ENCODE measurements around the gene SEMA5A.

Gene SEMA5A

DNA sequence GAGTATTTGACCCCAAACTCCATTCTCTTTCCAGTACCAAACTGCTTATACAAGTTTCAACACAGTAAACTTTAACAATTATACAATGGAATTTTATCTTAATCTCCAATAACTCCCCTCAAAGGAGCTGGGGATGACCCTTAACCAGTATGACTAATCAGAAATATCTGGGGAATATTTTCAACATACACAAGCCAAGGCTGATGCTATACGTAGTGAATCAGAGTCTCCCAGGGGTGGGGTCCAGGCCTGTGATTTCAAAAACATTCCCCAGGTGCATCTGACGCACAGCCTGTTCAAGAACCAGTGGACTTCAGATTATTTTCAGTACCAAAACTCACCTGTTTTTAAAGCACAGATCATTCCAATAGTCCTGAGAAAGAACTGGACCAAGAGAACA, 11.8 kb upstream of the SEMA5A start:
- no peak overlapping the region for H3K4me3 Mint-ChIP-seq
- no peaks in the 10 kb centered on the region for H3K9me3 Mint-ChIP-seq
- H3K4me1 Mint-ChIP-seq (ENCODE audit: low read depth): no peaks in the 10 kb centered on the region
- no peaks in the 10 kb centered on the region for H3K36me3 Mint-ChIP-seq (ENCODE audit: low read depth)
- intact Hi-C loops (cut with micrococcal nuclease): no loop called here
- H3K27ac Mint-ChIP-seq: no peak overlapping the region
- H3K27me3 Mint-ChIP-seq: no peaks in the 10 kb centered on the region

DNA sequence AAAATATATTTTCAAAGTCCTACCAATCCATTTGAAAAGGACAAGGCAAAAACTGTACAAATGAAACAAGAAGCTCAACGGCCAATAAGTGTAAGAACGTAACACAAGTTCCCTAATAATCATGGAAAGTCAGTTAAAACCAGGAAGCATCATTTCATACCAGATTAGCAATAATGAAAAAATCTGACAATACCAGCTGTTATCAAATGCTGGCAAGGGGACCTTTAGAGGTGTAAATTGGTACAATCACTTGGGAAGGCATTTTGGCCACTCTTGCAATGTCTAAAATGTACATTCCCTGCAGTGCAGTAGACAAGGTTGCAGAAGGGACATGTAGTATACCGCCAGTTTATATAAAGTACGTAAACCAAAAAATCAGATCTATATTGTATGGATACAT, 10.1 kb upstream of the SEMA5A start:
- H3K9me3 Mint-ChIP-seq: no peaks in the 10 kb centered on the region
- H3K27ac Mint-ChIP-seq: no peak overlapping the region
- H3K4me3 Mint-ChIP-seq: no peak overlapping the region
- no peaks in the 10 kb centered on the region for H3K36me3 Mint-ChIP-seq (ENCODE audit: low read depth)
- H3K4me1 Mint-ChIP-seq (ENCODE audit: low read depth): no peaks in the 10 kb centered on the region
- no peaks in the 10 kb centered on the region for H3K27me3 Mint-ChIP-seq
- intact Hi-C loops (cut with micrococcal nuclease): no loop called here

DNA sequence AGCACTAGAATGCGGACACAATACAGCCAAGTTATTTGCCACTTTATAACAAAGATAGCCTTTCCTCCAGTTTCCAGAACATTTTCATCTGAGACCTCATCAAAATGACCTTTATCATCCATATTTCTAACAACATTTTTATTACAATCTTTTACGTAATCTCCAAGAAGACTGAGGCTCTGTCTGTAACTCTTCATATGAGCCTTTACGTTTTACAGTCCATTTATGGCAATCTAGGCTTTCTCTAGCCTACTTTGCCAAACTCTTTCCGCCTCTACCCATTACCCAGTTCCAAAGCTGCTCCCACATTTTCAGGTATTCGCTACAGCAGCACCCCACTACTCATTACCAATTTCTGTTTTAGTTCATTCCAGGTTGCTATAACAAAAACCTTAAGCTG, 8.2 kb upstream of the SEMA5A start:
- H3K27me3 Mint-ChIP-seq: peaks cover 1% of the 10 kb centered on the region
- H3K9me3 Mint-ChIP-seq: no peaks in the 10 kb centered on the region
- H3K27ac Mint-ChIP-seq: no peak overlapping the region
- intact Hi-C loops (cut with micrococcal nuclease): no loop called here
- no peaks in the 10 kb centered on the region for H3K4me1 Mint-ChIP-seq (ENCODE audit: low read depth)
- no peak overlapping the region for H3K4me3 Mint-ChIP-seq
- H3K36me3 Mint-ChIP-seq (ENCODE audit: low read depth): no peaks in the 10 kb centered on the region

DNA sequence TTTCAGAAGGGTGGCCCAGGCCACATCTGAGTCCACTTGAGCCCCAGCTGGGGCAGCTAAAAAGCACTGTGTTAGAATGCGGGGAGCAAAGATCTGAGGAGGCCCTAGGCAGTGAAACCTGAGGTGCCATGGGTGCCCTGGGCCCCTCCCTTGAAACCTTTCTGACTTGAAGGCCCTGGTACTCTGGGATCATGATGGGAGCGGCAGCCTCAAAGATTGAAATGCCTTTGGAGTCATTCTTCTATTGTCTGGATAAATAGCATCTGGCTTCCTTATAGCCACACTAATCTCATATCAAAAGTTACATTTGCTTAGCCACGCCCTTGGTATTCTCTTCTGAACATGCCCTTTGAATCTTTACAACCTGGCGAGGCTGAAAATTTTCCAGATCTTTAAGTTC, 7.7 kb upstream of the SEMA5A start:
- no peak overlapping the region for H3K27ac Mint-ChIP-seq
- intact Hi-C loops (cut with micrococcal nuclease): no loop called here

DNA sequence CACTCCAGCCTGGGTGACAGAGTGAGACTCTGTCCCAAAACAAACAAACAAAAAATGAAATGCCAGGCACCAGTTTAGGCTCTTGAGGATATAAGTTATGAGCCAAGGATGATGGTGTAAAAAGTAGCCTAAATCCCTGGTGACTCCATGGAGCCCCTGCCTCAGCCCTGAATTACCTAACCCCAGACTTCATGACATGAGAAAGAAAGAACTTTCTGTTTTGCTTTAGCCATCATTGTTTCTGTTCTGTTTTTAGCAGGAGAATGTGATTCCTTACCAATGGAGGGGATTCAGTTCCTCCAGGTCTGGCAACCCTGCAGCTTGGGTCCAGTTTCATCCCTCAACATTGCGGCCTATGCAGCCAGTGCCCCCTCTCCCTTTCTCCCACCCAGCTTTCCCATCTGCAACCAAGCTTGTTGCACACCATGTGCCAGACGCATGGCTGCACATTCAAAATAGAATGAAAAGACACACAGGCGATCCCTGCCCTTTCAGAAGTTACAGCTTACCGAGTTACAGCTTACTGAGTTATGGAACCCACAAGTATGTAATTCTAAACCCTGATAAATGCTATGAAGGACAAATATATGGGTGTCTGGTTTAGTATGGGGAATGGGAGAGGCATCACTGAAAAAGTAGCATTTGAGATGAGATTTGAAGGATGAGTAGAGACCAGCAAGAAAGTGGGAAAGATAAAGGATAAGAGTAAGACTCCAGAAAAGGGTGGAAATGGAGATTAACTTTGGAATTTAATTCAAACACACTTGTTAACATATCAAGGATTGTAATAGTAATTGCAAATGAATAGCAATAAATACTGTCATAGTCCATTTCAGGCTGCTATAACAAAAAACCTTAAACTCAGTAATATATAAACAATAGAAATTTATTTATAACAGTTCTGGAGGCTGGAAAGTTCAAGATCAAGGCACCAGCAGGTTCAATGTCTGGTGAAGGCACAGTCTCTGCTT, 6.0 kb upstream of the SEMA5A start:
- H3K4me1 Mint-ChIP-seq (ENCODE audit: low read depth): no peaks in the 10 kb centered on the region
- no peaks in the 10 kb centered on the region for H3K9me3 Mint-ChIP-seq
- no peak overlapping the region for H3K4me3 Mint-ChIP-seq
- no peaks in the 10 kb centered on the region for H3K36me3 Mint-ChIP-seq (ENCODE audit: low read depth)
- no peak overlapping the region for H3K27ac Mint-ChIP-seq
- intact Hi-C loops (cut with micrococcal nuclease): no loop called here
- H3K27me3 Mint-ChIP-seq: peaks cover 11% of the 10 kb centered on the region

More for the DNA sequence above, 7.7 kb upstream of the SEMA5A start:
- H3K9me3 Mint-ChIP-seq: no peaks in the 10 kb centered on the region
- H3K4me1 Mint-ChIP-seq (ENCODE audit: low read depth): no peaks in the 10 kb centered on the region
- no peaks in the 10 kb centered on the region for H3K36me3 Mint-ChIP-seq (ENCODE audit: low read depth)
- H3K27me3 Mint-ChIP-seq: peaks cover 1% of the 10 kb centered on the region
- no peak overlapping the region for H3K4me3 Mint-ChIP-seq

DNA sequence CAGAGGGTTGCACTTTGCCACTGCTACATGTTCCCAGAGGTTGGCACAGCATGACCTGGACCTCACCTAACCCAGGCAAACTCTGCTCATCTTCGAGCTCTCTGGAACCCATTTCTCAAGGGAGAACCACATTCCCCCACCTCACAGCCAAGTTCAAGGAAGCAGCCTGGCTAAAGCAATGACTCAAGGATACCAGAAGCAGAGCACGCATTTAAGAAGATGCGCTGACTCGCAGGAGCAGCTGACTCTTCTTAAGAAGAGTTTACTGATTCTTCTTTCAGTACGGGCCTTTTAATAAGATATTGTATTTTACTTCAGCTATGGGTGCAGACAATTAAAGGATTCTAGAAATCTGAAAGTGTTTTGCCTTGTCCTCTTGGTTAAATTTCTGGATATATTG, 4.1 kb upstream of the SEMA5A start:
- Mint-ChIP-seq H3K4me3 (no peak overlapping the region), H3K27ac (no peak overlapping the region)
- intact Hi-C loops (cut with micrococcal nuclease): no loop called here

DNA sequence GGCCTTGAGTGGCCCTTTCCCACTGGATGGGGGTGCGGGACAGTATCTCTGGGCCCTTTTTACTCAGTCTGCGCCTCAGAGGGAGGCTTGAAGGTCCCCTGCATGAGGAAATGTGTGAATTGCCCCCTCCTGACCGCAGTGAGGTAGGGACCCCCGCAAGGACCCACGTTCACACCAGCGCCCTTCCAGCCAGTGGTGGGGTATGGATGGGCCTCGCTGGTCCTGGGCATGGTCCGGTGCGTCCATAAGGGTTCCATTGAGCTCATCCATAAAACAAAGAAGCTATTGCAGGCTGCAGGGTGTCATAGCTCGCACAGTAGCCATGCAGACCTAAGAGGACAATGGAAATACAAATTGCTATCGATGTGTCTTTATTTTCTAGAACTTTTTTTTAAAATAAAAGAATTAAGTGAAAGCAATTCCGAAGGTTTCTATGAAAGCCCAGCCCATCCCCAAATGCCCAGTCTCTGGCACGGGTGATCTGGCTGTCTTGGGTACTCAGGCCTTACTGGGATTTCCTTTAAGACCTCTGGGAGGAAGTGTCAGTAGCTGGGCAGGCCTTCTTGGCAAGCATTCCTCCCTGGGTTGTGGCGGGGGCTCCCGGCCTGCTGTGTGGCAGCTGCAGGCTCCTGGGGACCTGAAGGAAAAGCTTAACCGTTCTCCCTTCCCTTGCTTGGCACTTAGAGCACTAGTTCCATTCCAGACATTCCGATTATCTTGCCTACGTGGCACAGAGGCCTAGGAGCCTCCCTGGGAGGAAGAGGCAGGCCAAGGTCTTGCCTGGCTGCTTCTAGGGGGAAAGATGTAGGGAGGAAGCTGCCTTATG, 1.5 kb upstream of the SEMA5A start:
- Mint-ChIP-seq H3K9me3 (no peaks in the 10 kb centered on the region), H3K4me1 (ENCODE audit: low read depth) (peaks cover 4% of the 10 kb centered on the region), H3K27me3 (peaks cover 49% of the 10 kb centered on the region), H3K4me3 (no peak overlapping the region), H3K27ac (no peak overlapping the region), H3K36me3 (ENCODE audit: low read depth) (no peaks in the 10 kb centered on the region)
- intact Hi-C loops (cut with micrococcal nuclease): no loop called here

More for the DNA sequence above, 4.1 kb upstream of the SEMA5A start:
- peaks cover 4% of the 10 kb centered on the region for H3K4me1 Mint-ChIP-seq (ENCODE audit: low read depth)
- H3K27me3 Mint-ChIP-seq: peaks cover 29% of the 10 kb centered on the region
- no peaks in the 10 kb centered on the region for H3K36me3 Mint-ChIP-seq (ENCODE audit: low read depth)
- no peaks in the 10 kb centered on the region for H3K9me3 Mint-ChIP-seq

DNA sequence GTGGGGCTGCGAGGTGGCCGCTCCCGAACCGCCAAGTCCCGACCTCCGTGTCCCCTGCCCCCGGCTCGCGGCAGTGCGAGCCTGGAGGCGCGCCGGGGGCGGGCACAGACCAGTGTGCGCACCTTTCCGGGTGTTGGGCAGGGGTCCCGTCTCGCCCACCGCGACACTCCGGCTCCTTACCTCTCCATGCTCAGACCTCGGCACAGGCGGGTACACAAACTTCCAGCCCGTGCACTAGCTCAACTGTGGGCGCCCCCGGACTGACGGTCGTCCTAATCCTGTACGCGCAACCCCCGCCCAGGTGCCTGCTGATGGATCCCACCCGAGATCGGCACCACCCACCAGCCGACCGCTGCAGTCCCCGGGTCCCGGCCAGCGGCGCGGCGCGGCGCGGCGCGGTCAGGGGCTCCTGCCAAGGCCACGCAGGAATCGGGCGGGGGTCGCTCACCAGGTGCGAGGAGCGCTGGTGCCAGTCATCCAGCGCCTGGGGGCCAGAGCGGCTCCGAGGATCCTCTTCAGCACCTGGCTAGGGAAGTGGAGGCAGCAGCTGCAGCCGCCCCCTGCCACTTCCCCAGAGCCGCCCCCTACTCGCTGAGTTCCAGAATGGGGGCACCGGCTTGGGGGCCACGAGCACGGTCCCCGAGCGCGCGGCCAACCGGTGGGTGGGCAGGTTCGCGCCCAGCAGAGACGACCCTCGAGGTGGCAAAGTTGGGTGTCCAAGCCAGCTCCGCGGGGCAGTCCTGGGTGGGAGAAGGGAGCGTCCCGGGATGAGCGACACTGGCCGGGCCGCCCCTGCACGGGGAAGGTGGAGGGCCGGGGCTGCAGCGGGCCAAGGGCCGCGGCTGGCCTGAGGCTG, 511 bp downstream of the SEMA5A start:
- Mint-ChIP-seq H3K4me3 (no peak overlapping the region), H3K36me3 (ENCODE audit: low read depth) (no peaks in the 10 kb centered on the region), H3K27me3 (peaks cover 51% of the 10 kb centered on the region), H3K9me3 (no peaks in the 10 kb centered on the region), H3K4me1 (ENCODE audit: low read depth) (peaks cover 4% of the 10 kb centered on the region), H3K27ac (no peak overlapping the region)
- intact Hi-C loops (cut with micrococcal nuclease): loop anchor here (2.0 kb wide), 1 partner anchor 1619 kb away; no protein-coding TSS in a partner anchor

DNA sequence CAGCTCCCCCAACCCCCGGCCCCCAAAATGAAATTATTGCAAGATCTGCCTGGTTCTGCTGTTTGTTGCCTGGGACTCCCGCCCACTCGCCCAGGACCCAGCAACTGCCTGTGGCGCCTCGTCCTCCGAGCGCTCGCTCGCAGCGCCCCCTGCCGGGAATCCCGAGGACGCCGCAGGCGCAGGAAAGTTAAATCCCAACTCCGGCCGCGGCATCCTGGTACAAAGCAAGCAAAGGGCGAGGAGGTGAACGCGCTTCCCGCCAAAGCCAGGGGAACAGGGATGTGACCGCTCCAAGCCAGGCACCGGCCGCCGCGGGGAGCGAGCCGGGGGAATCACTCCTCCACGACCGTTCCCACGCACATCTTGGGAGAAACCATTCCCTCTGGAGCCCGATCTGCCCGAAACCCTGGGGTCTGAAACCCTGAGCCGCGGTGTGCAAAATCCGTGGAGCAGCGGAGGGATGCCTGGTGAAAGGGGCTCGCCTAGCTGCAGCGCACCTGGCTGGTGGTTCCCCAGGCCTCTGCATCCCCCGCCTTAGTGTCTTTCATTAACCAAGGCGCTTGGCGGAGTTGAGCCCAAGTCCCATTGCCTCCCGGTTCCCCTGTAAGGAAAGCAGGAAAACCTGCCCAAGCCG, 1.3 kb downstream of the SEMA5A start:
- Mint-ChIP-seq H3K9me3 (no peaks in the 10 kb centered on the region), H3K27ac (no peak overlapping the region), H3K27me3 (peaks cover 51% of the 10 kb centered on the region), H3K4me1 (ENCODE audit: low read depth) (peaks cover 4% of the 10 kb centered on the region), H3K4me3 (no peak overlapping the region), H3K36me3 (ENCODE audit: low read depth) (no peaks in the 10 kb centered on the region)
- intact Hi-C loops (cut with micrococcal nuclease): loop anchor here (2.0 to 5.0 kb wide), 2 partner anchors 177 to 1618 kb away; no protein-coding TSS in a partner anchor

DNA sequence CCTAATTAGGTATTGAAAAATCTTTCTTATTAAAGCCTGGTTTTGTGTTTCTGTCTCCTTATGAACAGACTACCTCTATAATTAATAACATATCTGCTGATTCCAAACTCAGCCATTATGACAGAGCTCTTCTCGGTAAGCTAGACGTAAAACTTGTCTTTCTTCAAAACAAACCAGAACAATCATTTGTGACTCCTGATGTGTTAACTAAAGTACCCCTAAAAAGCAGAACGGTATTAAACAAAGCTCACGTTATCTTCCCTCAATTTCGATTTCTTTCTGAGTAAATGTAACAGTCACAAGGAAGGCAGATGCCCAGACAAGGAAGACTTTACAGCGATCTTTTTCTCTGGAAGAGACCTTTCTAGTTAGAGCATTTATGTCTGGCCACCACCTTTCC, 1.8 kb downstream of the SEMA5A start:
- Mint-ChIP-seq H3K27me3 (peaks cover 51% of the 10 kb centered on the region), H3K9me3 (no peaks in the 10 kb centered on the region), H3K4me1 (ENCODE audit: low read depth) (peaks cover 4% of the 10 kb centered on the region), H3K36me3 (ENCODE audit: low read depth) (no peaks in the 10 kb centered on the region), H3K27ac (no peak overlapping the region), H3K4me3 (no peak overlapping the region)
- intact Hi-C loops (cut with micrococcal nuclease): loop anchor here (2.0 to 5.0 kb wide), 2 partner anchors 177 to 1617 kb away; no protein-coding TSS in a partner anchor

DNA sequence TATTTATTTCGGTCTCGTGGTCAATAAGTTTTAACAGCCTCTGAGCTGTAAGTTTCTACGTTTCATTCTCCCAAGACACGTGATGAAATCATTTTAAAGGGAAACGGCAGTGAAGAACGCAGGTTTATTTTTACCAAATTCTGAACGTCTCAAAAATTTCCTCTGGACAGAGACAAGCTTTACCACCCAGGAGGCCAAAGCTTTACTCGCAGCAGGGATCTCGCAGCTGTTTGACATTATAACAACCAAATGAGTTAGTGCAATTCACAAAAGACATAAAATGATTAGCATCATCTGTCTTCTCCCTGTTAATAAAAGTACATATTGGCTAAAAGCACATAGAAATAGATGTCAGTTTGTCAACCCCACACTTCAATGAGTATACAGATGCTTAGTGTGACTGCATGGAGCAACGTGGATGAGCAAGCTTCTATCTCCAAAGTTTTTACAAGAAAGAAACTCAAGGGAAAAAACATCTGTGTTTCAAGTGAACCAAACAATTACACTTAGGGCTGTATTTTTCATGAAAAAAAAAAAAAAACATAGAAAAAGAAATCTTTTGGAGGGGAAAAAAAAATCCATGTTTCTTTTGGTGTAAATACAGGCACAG, 2.5 kb downstream of the SEMA5A start:
- Mint-ChIP-seq H3K27me3 (peaks cover 51% of the 10 kb centered on the region), H3K4me1 (ENCODE audit: low read depth) (peaks cover 4% of the 10 kb centered on the region), H3K27ac (no peak overlapping the region), H3K36me3 (ENCODE audit: low read depth) (no peaks in the 10 kb centered on the region), H3K9me3 (no peaks in the 10 kb centered on the region), H3K4me3 (no peak overlapping the region)
- intact Hi-C loops (cut with micrococcal nuclease): loop anchor here (5.0 kb wide), 1 partner anchor 176 kb away; no protein-coding TSS in a partner anchor

DNA sequence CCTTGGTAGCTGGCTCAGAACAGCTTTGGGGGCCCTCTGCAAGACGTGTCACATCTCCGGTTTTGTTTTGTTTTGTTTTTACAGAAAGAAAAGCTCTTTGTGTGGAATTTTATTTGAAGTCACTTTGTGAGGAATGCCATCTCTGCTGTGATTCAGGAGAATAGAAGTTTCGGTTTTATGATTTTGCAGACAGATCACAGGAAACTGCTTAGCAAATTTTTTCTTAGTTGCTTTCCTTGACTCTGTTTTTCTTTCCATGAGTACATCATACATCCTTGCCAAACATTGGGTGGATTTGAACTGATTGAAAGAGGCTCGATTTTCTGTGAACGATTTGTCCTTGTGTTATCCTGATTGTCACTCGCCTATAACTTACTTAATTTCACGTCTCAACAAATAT, 5.1 kb downstream of the SEMA5A start:
- Mint-ChIP-seq H3K4me1 (ENCODE audit: low read depth) (no peaks in the 10 kb centered on the region), H3K36me3 (ENCODE audit: low read depth) (no peaks in the 10 kb centered on the region), H3K9me3 (no peaks in the 10 kb centered on the region), H3K4me3 (no peak overlapping the region), H3K27me3 (peaks cover 33% of the 10 kb centered on the region), H3K27ac (no peak overlapping the region)
- intact Hi-C loops (cut with micrococcal nuclease): loop anchor here (5.0 kb wide), 1 partner anchor 173 kb away; no protein-coding TSS in a partner anchor

DNA sequence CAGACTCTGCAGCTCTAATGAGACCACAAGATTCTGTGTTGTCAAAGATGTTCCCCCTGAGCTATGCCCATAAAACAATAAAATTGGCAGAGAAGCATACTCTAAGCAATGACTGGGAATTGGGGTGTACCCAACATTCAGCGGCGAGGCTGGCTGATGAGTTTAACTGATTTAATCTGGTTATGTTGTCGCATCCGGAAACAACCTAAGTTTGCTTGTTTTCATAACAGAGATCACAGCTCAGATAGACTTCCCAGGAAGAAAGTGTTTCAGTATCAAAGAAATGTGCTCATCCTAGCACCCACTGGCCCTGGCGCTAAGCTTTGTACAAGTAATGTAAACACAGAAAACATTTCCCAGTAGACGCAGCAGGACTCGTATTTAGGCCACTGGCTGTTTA, 7.4 kb downstream of the SEMA5A start:
- Mint-ChIP-seq H3K9me3 (no peaks in the 10 kb centered on the region), H3K27me3 (peaks cover 10% of the 10 kb centered on the region), H3K36me3 (ENCODE audit: low read depth) (no peaks in the 10 kb centered on the region), H3K4me3 (no peak overlapping the region), H3K27ac (no peak overlapping the region), H3K4me1 (ENCODE audit: low read depth) (no peaks in the 10 kb centered on the region)
- intact Hi-C loops (cut with micrococcal nuclease): no loop called here

Measured in dendritic cell treated with granulocyte-macrophage colony-stimulating factor and Interleukin-4, amounts not matched to agents 40 ng/mL and 50 ng/mL, for 4 days (primary cell).